ENCODE measurements around the gene ZNF384. TPM values are rescaled to one million over a fixed set of nuclear protein-coding genes. Genes with fewer than 3 reads are reported as not detected.

ZNF384 gene
- total and polyA plus RNA-seq, 2 experiments from 2014 or later = 20.5 to 35.9 TPM

DNA sequence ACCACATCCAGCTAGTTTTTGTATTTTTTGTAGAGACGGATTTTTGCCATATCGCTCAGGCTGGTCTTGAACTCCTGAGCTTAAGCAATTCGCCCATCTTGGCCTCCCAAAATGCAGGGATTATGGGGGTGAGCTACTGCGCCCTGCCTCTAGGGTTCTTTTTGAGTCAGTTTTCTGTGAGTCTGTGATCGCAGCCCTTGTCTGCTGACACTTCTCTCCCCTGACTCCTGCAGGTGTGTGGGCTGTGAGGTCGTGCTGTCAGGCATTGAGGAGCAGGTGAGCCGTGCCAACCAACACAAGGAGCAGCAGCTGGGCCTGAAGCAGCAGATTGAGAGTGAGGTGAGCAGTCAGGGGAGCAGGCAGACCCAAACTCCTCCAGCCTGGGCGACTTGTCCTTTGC, 41.0 kb upstream of the ZNF384 start:
- Histone ChIP-seq H3K27ac (ENCODE audit: low read depth) (no peak overlapping the region), H3K4me3 (no peak overlapping the region), H4K20me1 (replicated peaks; ENCODE audit: insufficient read depth) (0 out of 2 replicates have a peak, but pooled peaks cover under 1% of the 10 kb centered on the region), H3K9me2 (ENCODE audit: insufficient read depth) (no peaks in the 10 kb centered on the region), H3K79me2 (replicated peaks; ENCODE audit: insufficient read depth) (0 out of 2 replicates have a peak, but pooled peaks cover 8% of the 10 kb centered on the region), H2AFZ (no peak overlapping the region), H3K27me3 (ENCODE audit: insufficient read depth) (no peaks in the 10 kb centered on the region), H3K4me1 (ENCODE audit: insufficient read depth) (peaks cover under 1% of the 10 kb centered on the region; the same call in 1 of the 2 replicates), H3K36me3 (ENCODE audit: insufficient read depth) (peaks cover 14% of the 10 kb centered on the region; the same call in 1 of the 2 replicates), H3K4me2 (no peak overlapping the region), H3F3A (replicated peaks; ENCODE audit: low read depth) (0 out of 2 replicates have a peak, but pooled peaks cover 6% of the 10 kb centered on the region)
- ATAC-seq (no peak), DNase-seq (ENCODE audit: low spot score) (peak; percentile 42)
- H3K4me3 Mint-ChIP-seq = no peak overlapping the region; the same call in 2 of the 3 replicates
- H3K27me3 Mint-ChIP-seq (ENCODE audit: insufficient read depth, low read depth, poor library complexity) = peaks cover 16% of the 10 kb centered on the region
- TF ChIP-seq NANOG (IDR thresholded peaks at IDR 0.05; ENCODE audit: borderline replicate concordance) (no peak), POLR2AphosphoS5 (IDR thresholded peaks at IDR 0.05; ENCODE audit: low read depth) (no peak), JUNB (IDR thresholded peaks at IDR 0.05; ENCODE audit: unreplicated experiment) (no peak), ZNF114 (CRISPR knock-in tag; IDR thresholded peaks at IDR 0.05) (no peak), ZNF331 (CRISPR knock-in tag; IDR thresholded peaks at IDR 0.05; ENCODE audit: low read depth) (no peak), EZH2 (IDR thresholded peaks at IDR 0.05; ENCODE audit: low read depth, unreplicated experiment) (no peak), STAT1 (IDR thresholded peaks at IDR 0.05; ENCODE audit: unreplicated experiment) (no peak), EZH2phosphoT487 (IDR thresholded peaks at IDR 0.05; ENCODE audit: unreplicated experiment) (no peak), CREB1 (CRISPR knock-in tag; IDR thresholded peaks at IDR 0.05; ENCODE audit: low read depth) (no peak)
- TF ChIP-seq, protein P1, sequence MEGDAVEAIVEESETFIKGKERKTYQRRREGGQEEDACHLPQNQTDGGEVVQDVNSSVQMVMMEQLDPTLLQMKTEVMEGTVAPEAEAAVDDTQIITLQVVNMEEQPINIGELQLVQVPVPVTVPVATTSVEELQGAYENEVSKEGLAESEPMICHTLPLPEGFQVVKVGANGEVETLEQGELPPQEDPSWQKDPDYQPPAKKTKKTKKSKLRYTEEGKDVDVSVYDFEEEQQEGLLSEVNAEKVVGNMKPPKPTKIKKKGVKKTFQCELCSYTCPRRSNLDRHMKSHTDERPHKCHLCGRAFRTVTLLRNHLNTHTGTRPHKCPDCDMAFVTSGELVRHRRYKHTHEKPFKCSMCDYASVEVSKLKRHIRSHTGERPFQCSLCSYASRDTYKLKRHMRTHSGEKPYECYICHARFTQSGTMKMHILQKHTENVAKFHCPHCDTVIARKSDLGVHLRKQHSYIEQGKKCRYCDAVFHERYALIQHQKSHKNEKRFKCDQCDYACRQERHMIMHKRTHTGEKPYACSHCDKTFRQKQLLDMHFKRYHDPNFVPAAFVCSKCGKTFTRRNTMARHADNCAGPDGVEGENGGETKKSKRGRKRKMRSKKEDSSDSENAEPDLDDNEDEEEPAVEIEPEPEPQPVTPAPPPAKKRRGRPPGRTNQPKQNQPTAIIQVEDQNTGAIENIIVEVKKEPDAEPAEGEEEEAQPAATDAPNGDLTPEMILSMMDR (conservative IDR thresholded peaks at IDR 0.05; ENCODE audit: low read depth in 2 of 2) = no peak
- TF ChIP-seq, protein P2, sequence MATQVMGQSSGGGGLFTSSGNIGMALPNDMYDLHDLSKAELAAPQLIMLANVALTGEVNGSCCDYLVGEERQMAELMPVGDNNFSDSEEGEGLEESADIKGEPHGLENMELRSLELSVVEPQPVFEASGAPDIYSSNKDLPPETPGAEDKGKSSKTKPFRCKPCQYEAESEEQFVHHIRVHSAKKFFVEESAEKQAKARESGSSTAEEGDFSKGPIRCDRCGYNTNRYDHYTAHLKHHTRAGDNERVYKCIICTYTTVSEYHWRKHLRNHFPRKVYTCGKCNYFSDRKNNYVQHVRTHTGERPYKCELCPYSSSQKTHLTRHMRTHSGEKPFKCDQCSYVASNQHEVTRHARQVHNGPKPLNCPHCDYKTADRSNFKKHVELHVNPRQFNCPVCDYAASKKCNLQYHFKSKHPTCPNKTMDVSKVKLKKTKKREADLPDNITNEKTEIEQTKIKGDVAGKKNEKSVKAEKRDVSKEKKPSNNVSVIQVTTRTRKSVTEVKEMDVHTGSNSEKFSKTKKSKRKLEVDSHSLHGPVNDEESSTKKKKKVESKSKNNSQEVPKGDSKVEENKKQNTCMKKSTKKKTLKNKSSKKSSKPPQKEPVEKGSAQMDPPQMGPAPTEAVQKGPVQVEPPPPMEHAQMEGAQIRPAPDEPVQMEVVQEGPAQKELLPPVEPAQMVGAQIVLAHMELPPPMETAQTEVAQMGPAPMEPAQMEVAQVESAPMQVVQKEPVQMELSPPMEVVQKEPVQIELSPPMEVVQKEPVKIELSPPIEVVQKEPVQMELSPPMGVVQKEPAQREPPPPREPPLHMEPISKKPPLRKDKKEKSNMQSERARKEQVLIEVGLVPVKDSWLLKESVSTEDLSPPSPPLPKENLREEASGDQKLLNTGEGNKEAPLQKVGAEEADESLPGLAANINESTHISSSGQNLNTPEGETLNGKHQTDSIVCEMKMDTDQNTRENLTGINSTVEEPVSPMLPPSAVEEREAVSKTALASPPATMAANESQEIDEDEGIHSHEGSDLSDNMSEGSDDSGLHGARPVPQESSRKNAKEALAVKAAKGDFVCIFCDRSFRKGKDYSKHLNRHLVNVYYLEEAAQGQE (IDR thresholded peaks at IDR 0.05; ENCODE audit: unreplicated experiment) = no peak
- TF ChIP-seq, protein P3, sequence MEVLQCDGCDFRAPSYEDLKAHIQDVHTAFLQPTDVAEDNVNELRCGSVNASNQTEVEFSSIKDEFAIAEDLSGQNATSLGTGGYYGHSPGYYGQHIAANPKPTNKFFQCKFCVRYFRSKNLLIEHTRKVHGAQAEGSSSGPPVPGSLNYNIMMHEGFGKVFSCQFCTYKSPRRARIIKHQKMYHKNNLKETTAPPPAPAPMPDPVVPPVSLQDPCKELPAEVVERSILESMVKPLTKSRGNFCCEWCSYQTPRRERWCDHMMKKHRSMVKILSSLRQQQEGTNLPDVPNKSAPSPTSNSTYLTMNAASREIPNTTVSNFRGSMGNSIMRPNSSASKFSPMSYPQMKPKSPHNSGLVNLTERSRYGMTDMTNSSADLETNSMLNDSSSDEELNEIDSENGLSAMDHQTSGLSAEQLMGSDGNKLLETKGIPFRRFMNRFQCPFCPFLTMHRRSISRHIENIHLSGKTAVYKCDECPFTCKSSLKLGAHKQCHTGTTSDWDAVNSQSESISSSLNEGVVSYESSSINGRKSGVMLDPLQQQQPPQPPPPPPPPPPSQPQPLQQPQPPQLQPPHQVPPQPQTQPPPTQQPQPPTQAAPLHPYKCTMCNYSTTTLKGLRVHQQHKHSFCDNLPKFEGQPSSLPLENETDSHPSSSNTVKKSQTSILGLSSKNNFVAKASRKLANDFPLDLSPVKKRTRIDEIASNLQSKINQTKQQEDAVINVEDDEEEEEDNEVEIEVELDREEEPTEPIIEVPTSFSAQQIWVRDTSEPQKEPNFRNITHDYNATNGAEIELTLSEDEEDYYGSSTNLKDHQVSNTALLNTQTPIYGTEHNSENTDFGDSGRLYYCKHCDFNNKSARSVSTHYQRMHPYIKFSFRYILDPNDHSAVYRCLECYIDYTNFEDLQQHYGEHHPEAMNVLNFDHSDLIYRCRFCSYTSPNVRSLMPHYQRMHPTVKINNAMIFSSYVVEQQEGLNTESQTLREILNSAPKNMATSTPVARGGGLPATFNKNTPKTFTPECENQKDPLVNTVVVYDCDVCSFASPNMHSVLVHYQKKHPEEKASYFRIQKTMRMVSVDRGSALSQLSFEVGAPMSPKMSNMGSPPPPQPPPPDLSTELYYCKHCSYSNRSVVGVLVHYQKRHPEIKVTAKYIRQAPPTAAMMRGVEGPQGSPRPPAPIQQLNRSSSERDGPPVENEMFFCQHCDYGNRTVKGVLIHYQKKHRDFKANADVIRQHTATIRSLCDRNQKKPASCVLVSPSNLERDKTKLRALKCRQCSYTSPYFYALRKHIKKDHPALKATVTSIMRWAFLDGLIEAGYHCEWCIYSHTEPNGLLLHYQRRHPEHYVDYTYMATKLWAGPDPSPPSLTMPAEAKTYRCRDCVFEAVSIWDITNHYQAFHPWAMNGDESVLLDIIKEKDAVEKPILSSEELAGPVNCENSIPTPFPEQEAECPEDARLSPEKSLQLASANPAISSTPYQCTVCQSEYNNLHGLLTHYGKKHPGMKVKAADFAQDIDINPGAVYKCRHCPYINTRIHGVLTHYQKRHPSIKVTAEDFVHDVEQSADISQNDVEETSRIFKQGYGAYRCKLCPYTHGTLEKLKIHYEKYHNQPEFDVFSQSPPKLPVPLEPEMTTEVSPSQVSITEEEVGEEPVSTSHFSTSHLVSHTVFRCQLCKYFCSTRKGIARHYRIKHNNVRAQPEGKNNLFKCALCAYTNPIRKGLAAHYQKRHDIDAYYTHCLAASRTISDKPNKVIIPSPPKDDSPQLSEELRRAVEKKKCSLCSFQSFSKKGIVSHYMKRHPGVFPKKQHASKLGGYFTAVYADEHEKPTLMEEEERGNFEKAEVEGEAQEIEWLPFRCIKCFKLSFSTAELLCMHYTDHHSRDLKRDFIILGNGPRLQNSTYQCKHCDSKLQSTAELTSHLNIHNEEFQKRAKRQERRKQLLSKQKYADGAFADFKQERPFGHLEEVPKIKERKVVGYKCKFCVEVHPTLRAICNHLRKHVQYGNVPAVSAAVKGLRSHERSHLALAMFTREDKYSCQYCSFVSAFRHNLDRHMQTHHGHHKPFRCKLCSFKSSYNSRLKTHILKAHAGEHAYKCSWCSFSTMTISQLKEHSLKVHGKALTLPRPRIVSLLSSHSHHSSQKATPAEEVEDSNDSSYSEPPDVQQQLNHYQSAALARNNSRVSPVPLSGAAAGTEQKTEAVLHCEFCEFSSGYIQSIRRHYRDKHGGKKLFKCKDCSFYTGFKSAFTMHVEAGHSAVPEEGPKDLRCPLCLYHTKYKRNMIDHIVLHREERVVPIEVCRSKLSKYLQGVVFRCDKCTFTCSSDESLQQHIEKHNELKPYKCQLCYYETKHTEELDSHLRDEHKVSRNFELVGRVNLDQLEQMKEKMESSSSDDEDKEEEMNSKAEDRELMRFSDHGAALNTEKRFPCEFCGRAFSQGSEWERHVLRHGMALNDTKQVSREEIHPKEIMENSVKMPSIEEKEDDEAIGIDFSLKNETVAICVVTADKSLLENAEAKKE (CRISPR knock-in tag; IDR thresholded peaks at IDR 0.05) = no peak
- TF ChIP-seq, protein P4, sequence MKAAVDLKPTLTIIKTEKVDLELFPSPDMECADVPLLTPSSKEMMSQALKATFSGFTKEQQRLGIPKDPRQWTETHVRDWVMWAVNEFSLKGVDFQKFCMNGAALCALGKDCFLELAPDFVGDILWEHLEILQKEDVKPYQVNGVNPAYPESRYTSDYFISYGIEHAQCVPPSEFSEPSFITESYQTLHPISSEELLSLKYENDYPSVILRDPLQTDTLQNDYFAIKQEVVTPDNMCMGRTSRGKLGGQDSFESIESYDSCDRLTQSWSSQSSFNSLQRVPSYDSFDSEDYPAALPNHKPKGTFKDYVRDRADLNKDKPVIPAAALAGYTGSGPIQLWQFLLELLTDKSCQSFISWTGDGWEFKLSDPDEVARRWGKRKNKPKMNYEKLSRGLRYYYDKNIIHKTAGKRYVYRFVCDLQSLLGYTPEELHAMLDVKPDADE (IDR thresholded peaks at IDR 0.05) = no peak
- peaks cover 36% of the 10 kb centered on the region for H3K36me3 Mint-ChIP-seq (ENCODE audit: low read depth)
- no peaks in the 10 kb centered on the region for H3K9me3 Mint-ChIP-seq
- H3K27ac Mint-ChIP-seq = no peak overlapping the region
- H3K4me1 Mint-ChIP-seq = peaks cover 5% of the 10 kb centered on the region; the same call in 2 of the 3 replicates

Data from GM23338 (cell line).